ENCODE data around the gene MAD2L1.
"Not testable (repeated sequence)": the region's sequence is repeated elsewhere in the genome, so short reads cannot be mapped to it uniquely, and the experiment has no call there.

Gene MAD2L1

GRCh38 chr4:120079839-120080520 lies 13.3 kb upstream of the MAD2L1 start:
- H3K9me3 Mint-ChIP-seq = no peaks in the 10 kb centered on the region
- no peak overlapping the region for H3K27ac Mint-ChIP-seq (ENCODE audit: low read depth)
- DNase-seq (ENCODE audit: low spot score in 2 of 2) (no peak), ATAC-seq (replicated peaks; ENCODE audit: extremely low read depth, poor library complexity, severe bottlenecking) (no peak)
- H3K27me3 Mint-ChIP-seq = no peaks in the 10 kb centered on the region
- H3K4me3 Mint-ChIP-seq = no peak overlapping the region
- no peaks in the 10 kb centered on the region for H3K36me3 Mint-ChIP-seq (ENCODE audit: insufficient read depth)
- H3K4me1 Mint-ChIP-seq = no peaks in the 10 kb centered on the region

GRCh38 chr4:120078216-120078615 lies 11.6 kb upstream of the MAD2L1 start:
- no peaks in the 10 kb centered on the region for H3K9me3 Mint-ChIP-seq
- H3K27me3 Mint-ChIP-seq = no peaks in the 10 kb centered on the region
- H3K4me1 Mint-ChIP-seq = no peaks in the 10 kb centered on the region
- no peak overlapping the region for H3K27ac Mint-ChIP-seq (ENCODE audit: low read depth)
- no peaks in the 10 kb centered on the region for H3K36me3 Mint-ChIP-seq (ENCODE audit: insufficient read depth)
- DNase-seq (ENCODE audit: low spot score in 2 of 2) (no peak), ATAC-seq (replicated peaks; ENCODE audit: extremely low read depth, poor library complexity, severe bottlenecking) (no peak)
- no peak overlapping the region for H3K4me3 Mint-ChIP-seq

- DNase-seq (ENCODE audit: low spot score in 2 of 2) = peak in 1 of 2 donors; percentile 26
- H3K27me3 Mint-ChIP-seq = no peaks in the 10 kb centered on the region
- H3K4me1 Mint-ChIP-seq = peaks cover 21% of the 10 kb centered on the region
- H3K36me3 Mint-ChIP-seq (ENCODE audit: insufficient read depth) = peaks cover 11% of the 10 kb centered on the region
- no peak overlapping the region for H3K27ac Mint-ChIP-seq (ENCODE audit: low read depth)
- H3K4me3 Mint-ChIP-seq = no peak overlapping the region
- H3K9me3 Mint-ChIP-seq = no peaks in the 10 kb centered on the region
- no peak for ATAC-seq (replicated peaks; ENCODE audit: extremely low read depth, poor library complexity, severe bottlenecking)
Observed at GRCh38 chr4:120071192-120071795, 4.6 kb upstream of the MAD2L1 start.

DNA sequence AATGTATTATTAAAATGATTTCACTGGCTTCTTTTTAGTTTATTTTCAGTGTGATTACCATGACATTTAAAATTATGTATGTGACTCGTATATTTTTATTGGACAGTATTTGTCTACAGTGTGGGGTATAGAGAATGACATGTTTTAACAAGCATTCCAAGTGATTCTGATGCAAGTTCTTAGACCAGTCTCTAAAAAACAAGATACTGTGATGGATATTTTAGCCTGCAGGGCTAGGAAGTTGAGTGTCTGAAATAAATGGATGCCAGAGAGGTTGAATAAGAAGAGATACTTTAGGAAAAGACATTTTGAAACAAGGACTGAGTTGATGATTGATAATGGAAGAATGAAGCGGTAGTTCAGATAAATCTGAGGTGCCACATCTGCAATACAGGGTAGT lies 3.5 kb upstream of the MAD2L1 start:
- ATAC-seq (replicated peaks; ENCODE audit: extremely low read depth, poor library complexity, severe bottlenecking) (no peak), DNase-seq (ENCODE audit: low spot score in 2 of 2) (no peak)
- Mint-ChIP-seq H3K4me1 (peaks cover 23% of the 10 kb centered on the region), H3K9me3 (no peaks in the 10 kb centered on the region), H3K27me3 (no peaks in the 10 kb centered on the region), H3K4me3 (no peak overlapping the region), H3K36me3 (ENCODE audit: insufficient read depth) (peaks cover 11% of the 10 kb centered on the region), H3K27ac (ENCODE audit: low read depth) (no peak overlapping the region)

- H3K4me3 Mint-ChIP-seq = peak overlapping the region; percentile 89
- peak; percentile 55 for ATAC-seq (replicated peaks; ENCODE audit: extremely low read depth, poor library complexity, severe bottlenecking)
- H3K27ac Mint-ChIP-seq (ENCODE audit: low read depth) = peak overlapping the region; percentile 96
- peaks cover 11% of the 10 kb centered on the region for H3K36me3 Mint-ChIP-seq (ENCODE audit: insufficient read depth)
- no peak for DNase-seq (ENCODE audit: low spot score in 2 of 2)
- H3K27me3 Mint-ChIP-seq = no peaks in the 10 kb centered on the region
- no peaks in the 10 kb centered on the region for H3K9me3 Mint-ChIP-seq
- H3K4me1 Mint-ChIP-seq = peaks cover 42% of the 10 kb centered on the region
Observed at GRCh38 chr4:120065974-120066516, 603 bp downstream of the MAD2L1 start.

DNA sequence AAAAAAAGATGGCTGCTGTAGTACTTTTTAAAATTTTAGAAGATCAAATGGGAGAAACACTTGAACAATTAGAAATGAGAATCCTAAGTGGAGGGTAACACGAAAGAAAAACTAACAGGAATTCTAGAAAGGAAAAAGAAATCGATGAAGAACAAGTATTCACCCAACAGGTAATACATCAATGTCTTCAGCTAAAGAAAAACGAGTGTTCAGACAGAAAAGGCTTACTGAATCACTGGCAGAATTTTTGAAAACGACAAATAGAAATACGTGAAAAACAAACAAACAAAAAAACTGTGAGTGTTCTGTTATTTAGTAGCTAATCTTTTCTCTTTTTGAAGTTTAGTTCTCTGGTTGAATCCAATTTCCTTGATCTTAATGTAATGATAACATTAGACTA lies 1.8 kb downstream of the MAD2L1 start:
- Mint-ChIP-seq H3K9me3 (no peaks in the 10 kb centered on the region), H3K36me3 (ENCODE audit: insufficient read depth) (peaks cover 11% of the 10 kb centered on the region), H3K4me1 (peaks cover 42% of the 10 kb centered on the region), H3K27ac (ENCODE audit: low read depth) (peak overlapping the region; percentile 65), H3K4me3 (peak overlapping the region; percentile 19), H3K27me3 (no peaks in the 10 kb centered on the region)
- no peak for DNase-seq (ENCODE audit: low spot score in 2 of 2)
- no peak for ATAC-seq (replicated peaks; ENCODE audit: extremely low read depth, poor library complexity, severe bottlenecking)

DNA sequence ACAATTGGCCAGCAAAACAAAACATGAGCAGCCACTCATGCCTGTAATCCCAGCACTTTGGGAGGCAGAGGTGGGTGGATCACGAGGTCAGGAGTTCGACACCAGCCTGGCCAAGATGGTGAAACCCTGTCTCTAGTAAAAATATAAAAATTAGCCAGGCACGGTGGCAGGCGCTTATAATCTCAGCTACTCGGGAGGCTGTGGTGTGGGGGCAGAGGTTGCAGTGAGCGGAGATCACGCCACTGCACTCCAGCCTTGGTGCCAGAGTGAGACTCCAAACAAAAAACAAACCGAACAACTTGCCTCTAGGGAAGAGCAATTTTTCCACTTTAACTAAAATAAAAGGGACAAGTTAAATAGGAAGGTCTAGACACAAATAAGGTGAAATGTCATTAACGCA lies 2.9 kb downstream of the MAD2L1 start:
- Mint-ChIP-seq H3K27ac (ENCODE audit: low read depth) (peak overlapping the region; percentile 65), H3K4me1 (peaks cover 42% of the 10 kb centered on the region), H3K36me3 (ENCODE audit: insufficient read depth) (peaks cover 14% of the 10 kb centered on the region)
- H3K27me3 Mint-ChIP-seq; H3K9me3 Mint-ChIP-seq; ATAC-seq (replicated peaks; ENCODE audit: extremely low read depth, poor library complexity, severe bottlenecking); H3K4me3 Mint-ChIP-seq; DNase-seq (ENCODE audit: low spot score in 2 of 2): not testable (repeated sequence)

GRCh38 chr4:120062663-120063195 lies 3.9 kb downstream of the MAD2L1 start:
- peaks cover 15% of the 10 kb centered on the region for H3K36me3 Mint-ChIP-seq (ENCODE audit: insufficient read depth)
- no peaks in the 10 kb centered on the region for H3K27me3 Mint-ChIP-seq
- H3K9me3 Mint-ChIP-seq = no peaks in the 10 kb centered on the region
- peaks cover 36% of the 10 kb centered on the region for H3K4me1 Mint-ChIP-seq
- ATAC-seq (replicated peaks; ENCODE audit: extremely low read depth, poor library complexity, severe bottlenecking) (no peak), DNase-seq (ENCODE audit: low spot score in 2 of 2) (no peak)
- peak overlapping the region; percentile 65 for H3K27ac Mint-ChIP-seq (ENCODE audit: low read depth)
- no peak overlapping the region for H3K4me3 Mint-ChIP-seq

- no peak overlapping the region for H3K4me3 Mint-ChIP-seq
- H3K27me3 Mint-ChIP-seq = no peaks in the 10 kb centered on the region
- peaks cover 19% of the 10 kb centered on the region for H3K4me1 Mint-ChIP-seq
- peaks cover 4% of the 10 kb centered on the region for H3K36me3 Mint-ChIP-seq (ENCODE audit: insufficient read depth)
- no peak for ATAC-seq (replicated peaks; ENCODE audit: extremely low read depth, poor library complexity, severe bottlenecking)
- H3K9me3 Mint-ChIP-seq = no peaks in the 10 kb centered on the region
- no peak for DNase-seq (ENCODE audit: low spot score in 2 of 2)
- no peak overlapping the region for H3K27ac Mint-ChIP-seq (ENCODE audit: low read depth)
Observed at GRCh38 chr4:120059036-120059435, 7.6 kb downstream of the MAD2L1 start.

- peaks cover 6% of the 10 kb centered on the region for H3K4me1 Mint-ChIP-seq
- peaks cover 4% of the 10 kb centered on the region for H3K36me3 Mint-ChIP-seq (ENCODE audit: insufficient read depth)
- H3K27me3 Mint-ChIP-seq = no peaks in the 10 kb centered on the region
- ATAC-seq (replicated peaks; ENCODE audit: extremely low read depth, poor library complexity, severe bottlenecking) = no peak
- H3K9me3 Mint-ChIP-seq = no peaks in the 10 kb centered on the region
- H3K4me3 Mint-ChIP-seq = no peak overlapping the region
- DNase-seq (ENCODE audit: low spot score in 2 of 2) = no peak
- no peak overlapping the region for H3K27ac Mint-ChIP-seq (ENCODE audit: low read depth)
Observed at GRCh38 chr4:120057416-120057815, 9.2 kb downstream of the MAD2L1 start.

DNA sequence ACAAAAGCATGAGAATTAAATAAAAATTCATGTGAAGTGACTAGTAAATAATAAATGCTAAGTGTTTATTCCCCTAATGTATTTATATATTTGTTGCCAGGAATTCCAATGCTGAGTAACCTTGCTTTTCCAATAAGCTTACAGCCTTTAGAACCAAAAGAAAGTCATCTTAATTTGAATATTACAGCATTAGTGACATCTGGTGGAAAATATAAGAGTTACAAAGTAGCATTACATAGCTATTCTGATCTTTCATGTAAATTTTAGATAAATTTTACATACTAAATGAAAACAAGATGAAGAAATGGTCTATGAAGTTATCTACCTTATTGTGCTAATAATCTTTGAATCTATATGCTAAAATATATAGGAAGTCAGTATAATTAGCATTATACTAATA lies 10.4 kb downstream of the MAD2L1 start:
- H3K9me3 Mint-ChIP-seq = no peaks in the 10 kb centered on the region
- no peak overlapping the region for H3K4me3 Mint-ChIP-seq
- ATAC-seq (replicated peaks; ENCODE audit: extremely low read depth, poor library complexity, severe bottlenecking) (no peak), DNase-seq (ENCODE audit: low spot score in 2 of 2) (no peak)
- no peak overlapping the region for H3K27ac Mint-ChIP-seq (ENCODE audit: low read depth)
- H3K36me3 Mint-ChIP-seq (ENCODE audit: insufficient read depth) = peaks cover 4% of the 10 kb centered on the region
- no peaks in the 10 kb centered on the region for H3K4me1 Mint-ChIP-seq
- no peaks in the 10 kb centered on the region for H3K27me3 Mint-ChIP-seq

- H3K4me3 Mint-ChIP-seq = no peak overlapping the region
- no peaks in the 10 kb centered on the region for H3K4me1 Mint-ChIP-seq
- H3K27me3 Mint-ChIP-seq = no peaks in the 10 kb centered on the region
- H3K9me3 Mint-ChIP-seq = no peaks in the 10 kb centered on the region
- ATAC-seq (replicated peaks; ENCODE audit: extremely low read depth, poor library complexity, severe bottlenecking) (no peak), DNase-seq (ENCODE audit: low spot score in 2 of 2) (no peak)
- H3K27ac Mint-ChIP-seq (ENCODE audit: low read depth) = no peak overlapping the region
- peaks cover 4% of the 10 kb centered on the region for H3K36me3 Mint-ChIP-seq (ENCODE audit: insufficient read depth)
Observed at GRCh38 chr4:120055795-120056194, 10.9 kb downstream of the MAD2L1 start.

- Mint-ChIP-seq H3K27me3 (no peaks in the 10 kb centered on the region), H3K36me3 (ENCODE audit: insufficient read depth) (peaks cover 4% of the 10 kb centered on the region), H3K9me3 (no peaks in the 10 kb centered on the region), H3K4me1 (no peaks in the 10 kb centered on the region), H3K4me3 (no peak overlapping the region), H3K27ac (ENCODE audit: low read depth) (no peak overlapping the region)
- ATAC-seq (replicated peaks; ENCODE audit: extremely low read depth, poor library complexity, severe bottlenecking) = no peak
- DNase-seq (ENCODE audit: low spot score in 2 of 2) = no peak
Observed at GRCh38 chr4:120055162-120055561, 11.5 kb downstream of the MAD2L1 start.

All from central memory CD8-positive, alpha-beta T cell (primary cell).